Sigmoid colon (tissue), 7 donors: ENCODE results near the gene RALB. TPM values are rescaled to one million over a fixed set of nuclear protein-coding genes. Genes with fewer than 3 reads are reported as not detected.

Experiments
- DNase-seq: peaks from one replicate; pipeline ENCODE4 v3.0.0-alpha.2; 2019
- H3K27ac ChIP-seq, 4 donors: fragments of 200-600 bp; sonication (generic); one replicate each; pipeline ENCODE4 v1.5.1; 2016 to 2019; ENCODE audit warnings: mild to moderate bottlenecking in 1 of 4
- H3K27me3 ChIP-seq, 3 donors: fragments of 200-600 bp; sonication (generic); one replicate each; pipeline ENCODE4 v1.5.1; 2019; ENCODE audit warnings: mild to moderate bottlenecking in 1 of 3
- H3K36me3 ChIP-seq, 4 donors: fragments of 200-600 bp; sonication (generic); one replicate each; pipeline ENCODE4 v1.5.1; 2016 to 2019
- H3K4me1 ChIP-seq, 4 donors: fragments of 200-600 bp; sonication (generic); one replicate each; pipeline ENCODE4 v1.5.1; 2017 to 2019
- H3K4me3 ChIP-seq, 4 donors: fragments of 200-600 bp; sonication (generic); one replicate each; pipeline ENCODE4 v1.5.1; 2017 to 2019; ENCODE audit warnings: mild to moderate bottlenecking in 2 of 4, moderate library complexity in 1 of 4
- H3K9me3 ChIP-seq, 4 donors: fragments of 200-600 bp in 3 of 4; sonication (generic) in 3 of 4; one replicate each; pipeline versions ENCODE4 v1.5.1 to v1.6.1; 2013 to 2019
- CTCF ChIP-seq, 4 experiments: fragments of 450-650 bp in 3 of 4; fragments of 200-600 bp in 1 of 4; IDR thresholded peaks; one replicate each; pipeline ENCODE4 v1.5.1; 2016 to 2019; ENCODE audit warnings: antibody characterized with exemption in 4 of 4, mild to moderate bottlenecking in 3 of 4, moderate library complexity in 2 of 4
- EP300 ChIP-seq, 4 donors: sonication (generic); formaldehyde crosslinking; IDR thresholded peaks; one replicate each; pipeline ENCODE4 v1.6.1; 2017; ENCODE audit warnings: antibody characterized with exemption in 4 of 4
- POLR2A ChIP-seq, 2 donors: fragments of 450-650 bp; IDR thresholded peaks; one replicate each; pipeline ENCODE4 v1.6.1; 2016; ENCODE audit warnings: antibody characterized with exemption in 2 of 2, mild to moderate bottlenecking in 2 of 2, moderate library complexity in 2 of 2
- POLR2AphosphoS5 ChIP-seq, 4 donors: sonication (generic); formaldehyde crosslinking; IDR thresholded peaks; one replicate each; pipeline ENCODE4 v1.6.1; 2017; ENCODE audit warnings: antibody characterized with exemption in 4 of 4
- WGBS, 2 donors: extraction: QIAGEN DNeasy Blood & Tissue Kit; methylation state at CpG; one replicate each; pipeline ENCODE4 v1.1.7; 2013; 5-methylcytosine and 5-hydroxymethylcytosine counted together
- intact Hi-C: fragments of 100-400 bp; cut with DNase I; formaldehyde crosslinking; loops from one replicate; pipeline ENCODE4 v1.15.1; 2023
- polyA plus RNA-seq, 3 donors: library from polyadenylated mRNA; stranded (reverse); fragments of 200-250 nt; gene quantifications; one replicate each; pipeline ENCODE4 v1.2.3, GENCODE V29; 2013
- total RNA-seq, 4 donors: library from RNA; depleted of rRNA; stranded (reverse); fragments of >200 nt; gene quantifications; one replicate each; pipeline ENCODE4 v1.1.0, GENCODE V29; 2016
- donor health status: healthy with polysubstance abuse.
- donor health status: Bipolar disorder and iron deficiency.
- donor health status: healthy.

RALB gene
- total and polyA plus RNA-seq, 7 donors: 47.9 to 143 (median 60.2) TPM

GRCh38 chr2:120224735-120225548 is 27.7 kb upstream of the RALB start:
- H3K4me1 ChIP-seq: peaks cover 0 to 47% (median 28%) of the 10 kb centered on the region in 4 donors
- intact Hi-C loops: loop anchor here (1.0 kb wide), 1 partner anchor 26 kb away; no protein-coding TSS in a partner anchor
- no peak for DNase-seq
- peaks cover 0 to 4% (median 0%) of the 10 kb centered on the region in 4 donors for H3K36me3 ChIP-seq
- H3K27me3 ChIP-seq: no peaks in the 10 kb centered on the region
- no peak overlapping the region for H3K27ac ChIP-seq
- WGBS, 2 donors: 76 to 91% methylated on average over 9 of the region's 9 CpGs
- TF ChIP-seq POLR2AphosphoS5 (IDR thresholded peaks at IDR 0.05) (no peak), EP300 (IDR thresholded peaks at IDR 0.05) (no peak), CTCF (IDR thresholded peaks at IDR 0.05) (no peak), POLR2A (IDR thresholded peaks at IDR 0.05) (no peak)
- H3K4me3 ChIP-seq: no peak overlapping the region
- no peaks in the 10 kb centered on the region for H3K9me3 ChIP-seq

- intact Hi-C loops: loop anchor here (1.0 kb wide), 1 partner anchor 26 kb away; no protein-coding TSS in a partner anchor
- no peaks in the 10 kb centered on the region for H3K27me3 ChIP-seq
- 50 to 80% methylated on average over 9 of the region's 9 CpGs for WGBS, 2 donors
- H3K4me1 ChIP-seq: peaks cover 0 to 44% (median 28%) of the 10 kb centered on the region in 4 donors
- peak; percentile 49 for DNase-seq
- TF ChIP-seq POLR2A (IDR thresholded peaks at IDR 0.05): no peak
- no peak for TF ChIP-seq POLR2AphosphoS5 (IDR thresholded peaks at IDR 0.05)
- TF ChIP-seq CTCF (IDR thresholded peaks at IDR 0.05): no peak
- no peak for TF ChIP-seq EP300 (IDR thresholded peaks at IDR 0.05)
- no peak overlapping the region for H3K4me3 ChIP-seq
- no peaks in the 10 kb centered on the region for H3K9me3 ChIP-seq
- H3K27ac ChIP-seq: no peak overlapping the region
- no peaks in the 10 kb centered on the region for H3K36me3 ChIP-seq
Observed at GRCh38 chr2:120225549-120226065, 27.0 kb upstream of the RALB start.

GRCh38 chr2:120226316-120226715 is 26.3 kb upstream of the RALB start:
- intact Hi-C loops: no loop called here
- Histone ChIP-seq H3K9me3 (no peaks in the 10 kb centered on the region), H3K27me3 (no peaks in the 10 kb centered on the region), H3K36me3 (no peaks in the 10 kb centered on the region), H3K4me3 (no peak overlapping the region), H3K27ac (no peak overlapping the region), H3K4me1 (peaks cover 0 to 39% (median 27%) of the 10 kb centered on the region in 4 donors)
- TF ChIP-seq POLR2AphosphoS5 (IDR thresholded peaks at IDR 0.05): no peak
- no peak for TF ChIP-seq POLR2A (IDR thresholded peaks at IDR 0.05)
- no peak for TF ChIP-seq EP300 (IDR thresholded peaks at IDR 0.05)
- TF ChIP-seq CTCF (IDR thresholded peaks at IDR 0.05): no peak
- WGBS, 2 donors: 73 to 92% methylated on average over 9 of the region's 9 CpGs
- DNase-seq: peak; percentile 56

GRCh38 chr2:120227111-120227991 is 25.3 kb upstream of the RALB start:
- H3K4me1 ChIP-seq: peaks cover 0 to 31% (median 23%) of the 10 kb centered on the region in 4 donors
- TF ChIP-seq CTCF (IDR thresholded peaks at IDR 0.05) (no peak), EP300 (IDR thresholded peaks at IDR 0.05) (no peak), POLR2AphosphoS5 (IDR thresholded peaks at IDR 0.05) (no peak), POLR2A (IDR thresholded peaks at IDR 0.05) (no peak)
- H3K27ac ChIP-seq: no peak overlapping the region
- H3K36me3 ChIP-seq: no peaks in the 10 kb centered on the region
- no peak overlapping the region for H3K4me3 ChIP-seq
- WGBS, 2 donors: 77 to 88% methylated on average over 16 of the region's 16 CpGs
- H3K9me3 ChIP-seq: no peaks in the 10 kb centered on the region
- H3K27me3 ChIP-seq: no peaks in the 10 kb centered on the region
- intact Hi-C loops: no loop called here
- DNase-seq: peak; percentile 57
